Measurements from ENCODE around the gene TNNC1. TPM values are rescaled to one million over a fixed set of nuclear protein-coding genes. Genes with fewer than 3 reads are reported as not detected.

The TNNC1 gene
- polyA plus RNA-seq, 4 donors, result 4.8 to 8.1 (median 7.6) TPM

GRCh38 chr3:52402706-52403270 lies 51.1 kb downstream of the TNNC1 start:
- no peak for DNase-seq (ENCODE audit: low read depth in 4 of 4, low spot score in 2 of 4)

GRCh38 chr3:52402101-52402521 lies 51.7 kb downstream of the TNNC1 start:
- no peak for DNase-seq (ENCODE audit: low read depth in 4 of 4, low spot score in 2 of 4)

- DNase-seq (ENCODE audit: low read depth in 4 of 4, low spot score in 2 of 4), result no peak
Observed at GRCh38 chr3:52401551-52401950, 52.3 kb downstream of the TNNC1 start.

Other genes with a start within 250 kb of the TNNC1 start
- under 1 TPM; 0.17 to 0.33 (median 0.18) TPM for gene TLR9, start 228.4 kb downstream of the TNNC1 start, polyA plus RNA-seq (ENCODE audit: insufficient read length in 4 of 4)
- 10 to 100 TPM; 25.9 to 40.3 (median 32.0) TPM for gene TWF2, start 214.9 kb downstream of the TNNC1 start, polyA plus RNA-seq (ENCODE audit: insufficient read length in 4 of 4)
- 10 to 100 TPM; 19.3 to 22.3 (median 20.0) TPM for gene PPM1M, start 208.3 kb downstream of the TNNC1 start, polyA plus RNA-seq (ENCODE audit: insufficient read length in 4 of 4)
- 100 to 1,000 TPM in 2 of 4 donors, 10 to 100 TPM in 2; 91.4 to 111 (median 101) TPM for gene WDR82, start 175.4 kb downstream of the TNNC1 start, polyA plus RNA-seq (ENCODE audit: insufficient read length in 4 of 4)
- gene GLYCTK, start 166.2 kb downstream of the TNNC1 start, polyA plus RNA-seq (ENCODE audit: insufficient read length in 4 of 4), result 10 to 100 TPM; 26.5 to 45.0 (median 38.3) TPM
- gene DNAH1, start 137.7 kb downstream of the TNNC1 start, polyA plus RNA-seq (ENCODE audit: insufficient read length in 4 of 4), result 10 to 100 TPM in 2 of 4 donors, 1 to 10 TPM in 2; 5.9 to 14.9 (median 10.7) TPM
- 10 to 100 TPM; 81.2 to 96.7 (median 89.3) TPM for gene BAP1, start 44.0 kb downstream of the TNNC1 start, polyA plus RNA-seq (ENCODE audit: insufficient read length in 4 of 4)
- 10 to 100 TPM in 2 of 4 donors, 1 to 10 TPM in 2; 7.1 to 12.8 (median 10.1) TPM for gene PHF7, start 43.4 kb downstream of the TNNC1 start, polyA plus RNA-seq (ENCODE audit: insufficient read length in 4 of 4)
- 10 to 100 TPM; 28.5 to 35.3 (median 30.1) TPM for gene SEMA3G, start 8.9 kb downstream of the TNNC1 start, polyA plus RNA-seq (ENCODE audit: insufficient read length in 4 of 4)
- gene NISCH, start 1.6 kb upstream of the TNNC1 start, polyA plus RNA-seq (ENCODE audit: insufficient read length in 4 of 4), result 100 to 1,000 TPM in 2 of 4 donors, 10 to 100 TPM in 2; 85.4 to 152 (median 117) TPM
- 10 to 100 TPM; 31.2 to 44.5 (median 36.5) TPM for gene STAB1, start 41.3 kb upstream of the TNNC1 start, polyA plus RNA-seq (ENCODE audit: insufficient read length in 4 of 4)
- gene NT5DC2, start 79.8 kb upstream of the TNNC1 start, polyA plus RNA-seq (ENCODE audit: insufficient read length in 4 of 4), result 100 to 1,000 TPM; 137 to 189 (median 145) TPM
- 10 to 100 TPM; 14.9 to 31.4 (median 21.3) TPM for gene UQCC5, start 82.6 kb upstream of the TNNC1 start, polyA plus RNA-seq (ENCODE audit: insufficient read length in 4 of 4)
- gene PBRM1, start 231.9 kb upstream of the TNNC1 start, polyA plus RNA-seq (ENCODE audit: insufficient read length in 4 of 4), result 10 to 100 TPM; 53.5 to 64.5 (median 56.1) TPM
- gene GNL3, start 232.0 kb upstream of the TNNC1 start, polyA plus RNA-seq (ENCODE audit: insufficient read length in 4 of 4), result 100 to 1,000 TPM in 2 of 4 donors, 10 to 100 TPM in 2; 91.3 to 125 (median 98.8) TPM

Measured in left renal cortex interstitium (tissue), 4 donors.